OCI-M2 (cell line): ENCODE data around the gene ZNF580.
A peak's percentile ranks its signal among the peaks of the same experiment; 100 is the strongest.

Experiments used
- DNase-seq: peaks from one replicate; lab custom pipeline; 2025; ENCODE audit not compliant: unreplicated experiment; lab: John Stamatoyannopoulos, UW

ZNF580 gene

GRCh38 chr19:55622242-55622969 lies 18.4 kb upstream of the ZNF580 start:
- DNase-seq, result no peak

DNA sequence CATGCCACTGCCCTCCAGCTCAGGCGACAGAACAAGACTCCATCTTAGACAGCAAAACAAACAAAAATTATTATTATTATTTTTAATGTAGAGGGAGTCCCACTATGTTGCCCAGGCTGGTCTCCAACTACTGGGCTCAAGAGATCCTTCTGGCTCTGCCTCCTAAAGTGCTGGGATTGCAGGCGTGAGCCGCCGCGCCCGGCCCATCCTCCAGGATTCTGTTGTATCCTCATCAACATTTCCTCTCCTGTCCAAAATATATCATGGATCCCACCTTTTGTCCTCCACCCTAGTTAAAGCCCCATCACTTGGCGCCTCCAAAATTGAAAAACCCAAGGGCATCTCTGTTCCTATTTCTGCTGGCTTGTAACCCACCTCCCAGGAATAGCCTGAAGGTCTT lies 17.7 kb upstream of the ZNF580 start:
- no peak for DNase-seq

DNA sequence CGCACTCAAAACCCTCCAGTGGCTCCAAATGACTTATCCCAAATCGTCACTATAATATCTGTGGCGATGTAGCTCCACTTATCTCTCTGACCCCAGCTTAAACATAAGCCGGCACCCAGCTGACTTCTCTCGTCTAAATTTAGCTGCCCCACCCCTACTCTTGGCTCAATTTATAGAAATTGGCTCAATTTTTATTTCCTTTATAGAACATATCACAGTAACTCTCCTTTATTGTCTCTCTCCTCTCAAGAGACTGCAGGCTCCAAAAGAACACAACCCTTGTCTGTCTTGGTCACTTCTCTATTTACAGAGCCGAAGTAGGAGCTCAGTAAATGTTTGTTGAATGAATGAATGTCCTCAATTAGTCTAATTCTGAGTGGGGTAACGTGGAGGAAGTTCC lies 17.2 kb upstream of the ZNF580 start:
- DNase-seq, result no peak

GRCh38 chr19:55624109-55625003 lies 16.4 kb upstream of the ZNF580 start, which contains the start of gene ZNF784:
Gene ZNF784, minus strand, starts transcription at chr19:55624566. Its CDS starts 5 bp downstream, at chr19:55624561.
- DNase-seq, result peak; percentile 87

GRCh38 chr19:55625004-55625326 lies 15.8 kb upstream of the ZNF580 start:
- no peak for DNase-seq

DNA sequence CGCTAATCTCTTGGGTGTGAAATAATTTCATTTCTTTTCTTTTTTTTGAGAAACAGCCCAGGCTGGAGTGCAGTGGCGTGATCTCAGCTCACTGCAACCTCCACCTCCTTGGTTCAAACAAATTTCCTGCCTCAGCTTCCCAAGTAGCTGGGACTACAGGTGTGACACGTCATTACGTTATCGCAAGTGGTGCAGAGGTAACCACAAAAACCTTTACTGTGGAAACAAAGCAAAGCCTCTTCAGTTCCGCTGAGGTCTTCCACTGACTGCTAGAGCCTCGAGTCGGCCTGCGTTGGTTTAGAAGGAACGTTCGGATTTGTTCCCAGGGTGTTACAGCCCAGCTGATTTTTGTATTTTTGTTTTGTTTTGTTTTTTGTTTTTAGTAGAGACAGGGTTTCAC lies 14.5 kb upstream of the ZNF580 start:
- no peak for DNase-seq

DNA sequence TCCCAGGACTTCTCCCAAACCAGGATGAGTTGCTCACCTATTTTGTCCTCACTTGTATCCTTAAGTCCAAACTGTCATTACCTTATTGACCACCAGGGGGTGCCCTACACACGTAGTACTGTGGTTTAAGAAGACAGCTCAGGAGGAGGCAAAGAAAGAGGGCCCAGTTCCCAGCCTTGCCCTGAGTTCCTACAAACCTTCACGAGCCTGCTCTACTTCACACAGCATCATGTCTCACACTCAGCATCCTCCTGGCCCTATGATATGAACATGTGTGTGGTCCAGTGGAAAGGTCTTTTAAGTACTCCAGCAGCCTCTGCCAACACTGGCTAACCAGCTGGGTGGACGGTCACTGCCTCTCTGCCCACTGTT lies 8.4 kb upstream of the ZNF580 start:
- peak; percentile 86 for DNase-seq

DNA sequence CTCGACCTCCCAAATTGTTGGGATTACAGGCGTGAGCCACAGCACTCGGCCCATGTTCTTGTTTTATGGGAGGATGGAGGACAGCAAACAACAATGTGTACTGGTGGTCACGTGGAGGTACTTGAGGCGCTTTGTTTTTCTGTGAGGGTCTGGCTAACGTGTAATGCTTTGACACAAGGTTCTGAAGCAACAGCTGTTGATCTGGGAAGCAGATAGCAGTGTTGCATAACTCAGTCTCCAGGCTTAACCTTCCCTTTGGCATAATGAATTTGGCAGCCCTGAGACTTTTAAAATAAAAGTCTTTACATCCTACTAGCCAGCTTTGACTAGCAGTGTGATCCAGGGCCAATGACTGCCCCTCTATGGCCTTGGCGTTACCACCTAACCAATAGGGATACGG lies 6.9 kb upstream of the ZNF580 start:
- DNase-seq, result no peak

- no peak for DNase-seq
Observed at GRCh38 chr19:55635334-55635717, 5.5 kb upstream of the ZNF580 start.

- no peak for DNase-seq
Observed at GRCh38 chr19:55635856-55636440, 4.9 kb upstream of the ZNF580 start.

DNA sequence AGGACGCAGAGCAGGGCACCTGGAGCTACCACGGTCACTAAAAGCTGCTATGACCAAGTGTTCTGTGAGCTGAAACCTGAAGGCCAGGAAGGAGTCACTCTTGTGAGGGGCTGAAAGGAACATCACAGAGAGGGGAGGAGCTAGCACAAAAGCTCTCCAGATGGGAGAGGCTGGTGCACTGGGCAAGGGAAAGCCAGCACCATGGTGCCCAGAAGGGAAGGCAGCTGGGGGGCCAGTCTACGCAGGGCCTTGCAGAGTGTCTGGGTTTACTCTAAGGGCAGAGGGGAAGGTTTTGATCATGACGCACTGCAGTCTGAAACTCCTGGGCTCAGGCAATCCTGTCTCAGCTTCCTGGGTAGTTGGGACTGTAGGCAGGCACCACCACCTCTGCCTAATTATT lies 4.1 kb upstream of the ZNF580 start:
- DNase-seq, result no peak

GRCh38 chr19:55637534-55637933 lies 3.3 kb upstream of the ZNF580 start:
- no peak for DNase-seq

- no peak for DNase-seq
Observed at GRCh38 chr19:55638864-55639359, 1.9 kb upstream of the ZNF580 start.

DNA sequence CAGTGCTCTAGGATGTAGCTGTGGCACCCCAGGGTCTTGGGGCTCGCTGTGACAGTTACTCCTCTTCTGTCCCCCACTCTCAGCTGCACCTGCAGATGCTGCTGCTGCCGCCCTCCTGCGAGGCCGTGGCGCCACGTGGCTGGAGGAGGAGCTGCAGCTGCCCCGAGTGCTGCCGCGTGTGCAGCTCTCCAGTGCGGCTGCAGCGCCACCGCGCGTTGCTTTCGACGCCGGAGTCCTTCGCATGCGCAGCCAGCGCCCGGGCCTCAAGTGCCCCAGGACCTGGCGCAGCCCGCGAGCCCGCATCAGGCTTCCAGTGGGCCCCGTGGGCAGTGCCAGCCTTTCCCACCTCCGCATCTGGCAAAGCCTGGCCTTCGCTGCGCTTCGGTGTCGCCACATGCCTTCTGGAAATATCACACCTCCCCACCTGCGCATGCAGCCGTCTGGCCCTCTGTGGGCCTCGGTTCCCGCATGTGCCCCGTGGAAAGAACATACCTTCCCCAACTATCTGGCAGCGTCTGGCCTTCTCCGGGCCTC lies 692 bp upstream of the ZNF580 start:
- DNase-seq, result no peak

GRCh38 chr19:55641426-55642152 lies 787 bp downstream of the ZNF580 start:
- DNase-seq, result no peak

- DNase-seq, result no peak
Observed at GRCh38 chr19:55642153-55643002, 1.6 kb downstream of the ZNF580 start.

DNA sequence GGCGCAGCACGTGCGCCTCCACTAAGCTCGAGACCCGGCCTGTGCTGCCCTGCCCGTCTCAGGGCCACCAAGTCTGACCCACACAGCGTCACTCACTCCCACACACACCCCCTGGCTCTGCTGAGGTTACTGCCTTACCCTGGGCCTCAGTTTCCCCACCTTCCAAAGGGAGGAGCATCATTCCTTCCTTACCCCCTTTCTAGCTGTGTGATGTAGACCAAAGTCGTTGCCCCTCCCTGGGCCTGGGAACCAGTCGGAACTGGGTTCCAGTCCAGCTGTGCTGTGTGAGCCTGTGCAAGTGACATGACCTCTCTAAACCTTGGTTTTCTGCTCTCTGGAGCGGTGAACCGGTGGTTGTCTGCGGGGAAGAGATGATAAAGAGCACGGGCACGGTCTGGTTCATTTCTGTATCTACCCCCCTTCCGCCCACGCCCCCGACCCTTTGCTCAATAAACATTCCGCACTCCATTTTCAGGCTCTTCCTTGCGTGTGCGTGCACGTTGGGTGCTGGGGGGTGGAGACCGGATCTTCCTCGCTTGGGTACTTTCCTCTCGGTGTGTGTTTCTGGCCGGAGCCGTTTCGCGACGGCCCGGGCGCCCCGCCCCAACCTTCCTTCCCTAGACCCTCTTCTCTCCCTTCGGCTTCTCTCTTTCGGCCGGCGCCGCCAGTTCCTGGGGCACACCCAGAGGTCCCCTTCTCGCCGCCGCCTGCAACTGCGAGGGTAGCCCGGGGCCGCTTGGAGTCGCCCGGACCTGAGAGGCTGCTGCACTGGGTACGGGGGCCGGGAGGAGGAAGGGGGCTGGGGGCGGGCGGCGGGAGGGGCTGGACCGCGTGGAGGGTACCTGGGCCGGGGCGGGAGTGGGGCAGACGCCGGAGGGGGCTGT lies 2.4 kb downstream of the ZNF580 start, which contains the start of gene ZNF581:
Gene ZNF581 (plus strand): TSS at position 647 of the 884 bp plus-strand sequence. CDS start 923 bp downstream, outside the sequence.
- DNase-seq, result peak; percentile 67

- no peak for DNase-seq
Observed at GRCh38 chr19:55643887-55644176, 3.0 kb downstream of the ZNF580 start.

GRCh38 chr19:55644191-55644833 lies 3.5 kb downstream of the ZNF580 start:
- DNase-seq, result no peak
